Aorta (tissue), 5 donors: ENCODE measurements around the gene INPP5D. TPM values are rescaled to one million over a fixed set of nuclear protein-coding genes. Genes with fewer than 3 reads are reported as not detected.

Source experiments
- ATAC-seq: fragments of 200-7000 bp; cut with Tn5 transposase; one replicate; pipeline ENCODE4 v1.9.1; 2022; ENCODE audit warnings: moderate library complexity; ENCODE audit not compliant: low FRiP score
- DNase-seq, 2 donors: peaks; one replicate each; pipeline ENCODE4 v3.0.0-alpha.2; 2020
- H3K27ac ChIP-seq, 2 donors: one replicate each; pipeline ENCODE4 v1.5.1; 2013; ENCODE audit warnings: low read length in 2 of 2, mild to moderate bottlenecking in 2 of 2, moderate library complexity in 2 of 2, control low read depth in 1 of 2, inconsistent platforms in 1 of 2, low read depth in 1 of 2
- H3K27me3 ChIP-seq, 2 donors: one replicate each; pipeline ENCODE4 v1.6.1; 2013; ENCODE audit warnings: control low read depth in 1 of 2, low read length in 1 of 2, mild to moderate bottlenecking in 1 of 2, moderate library complexity in 1 of 2; ENCODE audit not compliant: insufficient read depth in 2 of 2, control insufficient read depth in 1 of 2
- H3K36me3 ChIP-seq, 2 donors: one replicate each; pipeline ENCODE4 v1.6.1; 2013; ENCODE audit warnings: control low read depth in 1 of 2, low read length in 1 of 2, mild to moderate bottlenecking in 1 of 2; ENCODE audit not compliant: insufficient read depth in 2 of 2, control insufficient read depth in 1 of 2
- H3K4me1 ChIP-seq, 2 donors: one replicate each; pipeline ENCODE4 v1.6.1; 2013; ENCODE audit warnings: low read length in 2 of 2, control low read depth in 1 of 2, mild to moderate bottlenecking in 1 of 2, moderate library complexity in 1 of 2; ENCODE audit not compliant: insufficient read depth in 2 of 2, control insufficient read depth in 1 of 2
- H3K4me3 ChIP-seq, 2 donors: one replicate each; pipeline ENCODE4 v1.5.1; 2013; ENCODE audit warnings: low read length in 2 of 2, control low read depth in 1 of 2, mild to moderate bottlenecking in 1 of 2
- H3K9me3 ChIP-seq: one replicate; pipeline ENCODE4 v1.6.1; 2013; ENCODE audit warnings: mild to moderate bottlenecking, low read length; ENCODE audit not compliant: control insufficient read depth
- WGBS, 2 donors: extraction: QIAGEN DNeasy Blood & Tissue Kit; methylation state at CpG; one replicate each; pipeline ENCODE4 v1.1.7; 2013; 5-methylcytosine and 5-hydroxymethylcytosine counted together
- intact Hi-C, 2 donors: fragments of 100-400 bp; cut with DNase I; formaldehyde crosslinking; loops; one replicate each; pipeline versions ENCODE4 v1.14.2 to v1.15.0; 2022
- polyA plus RNA-seq, 2 donors: library from polyadenylated mRNA; stranded (reverse); fragments of 200-250 nt; gene quantifications; one replicate each; pipeline ENCODE4 v1.2.3, GENCODE V29; 2013
- total RNA-seq, 2 donors: library from RNA; stranded (reverse); fragmentation: NEBNext Ultra II Directional; extraction: Animal tissue kit (Norgen Biotek cat#: 25700); gene quantifications; one replicate each; pipeline ENCODE4 v1.2.1, GENCODE V29; 2021
- donor health status: healthy with polysubstance abuse.
- donor health status: Bipolar disorder and iron deficiency.
- donor health status: DM: no; HTN: no; CAD: no.
- donor health status: DM: no; HTN: no; CAD: no.
- donor health status: DM: yes; HTN: yes; CAD: no.

The INPP5D gene
- total and polyA plus RNA-seq, 4 donors = 0.95 to 51.2 (median 17.2) TPM

DNA sequence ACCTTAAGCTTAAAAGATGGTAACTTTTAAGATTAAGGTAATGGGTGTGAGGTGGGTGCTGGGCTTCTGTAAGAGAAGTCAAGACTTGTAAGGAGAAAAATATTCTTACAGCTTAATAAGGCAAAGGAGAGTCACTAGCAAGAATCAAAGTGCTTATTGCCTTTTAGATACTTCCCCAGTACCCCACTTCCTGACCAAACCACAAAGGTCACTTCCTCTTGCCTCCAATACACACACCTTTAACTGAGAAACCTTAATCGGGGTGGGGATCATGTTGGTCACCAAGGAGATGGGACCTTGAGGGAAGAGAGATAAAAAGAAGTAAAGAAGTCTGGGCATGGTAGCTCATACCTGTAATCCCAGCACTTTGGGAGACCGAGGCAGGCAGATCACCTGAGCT, 180.8 kb downstream of the INPP5D start:
- intact Hi-C loops = no loop called here
- Histone ChIP-seq H3K27me3 (no peaks in the 10 kb centered on the region), H3K4me3 (no peak overlapping the region), H3K36me3 (no peaks in the 10 kb centered on the region), H3K27ac (no peak overlapping the region), H3K9me3 (peaks cover 4% of the 10 kb centered on the region), H3K4me1 (no peaks in the 10 kb centered on the region)
- no peak for ATAC-seq
- WGBS, 2 donors = 78% methylated on average over 2 of the region's 2 CpGs
- no peak for DNase-seq

DNA sequence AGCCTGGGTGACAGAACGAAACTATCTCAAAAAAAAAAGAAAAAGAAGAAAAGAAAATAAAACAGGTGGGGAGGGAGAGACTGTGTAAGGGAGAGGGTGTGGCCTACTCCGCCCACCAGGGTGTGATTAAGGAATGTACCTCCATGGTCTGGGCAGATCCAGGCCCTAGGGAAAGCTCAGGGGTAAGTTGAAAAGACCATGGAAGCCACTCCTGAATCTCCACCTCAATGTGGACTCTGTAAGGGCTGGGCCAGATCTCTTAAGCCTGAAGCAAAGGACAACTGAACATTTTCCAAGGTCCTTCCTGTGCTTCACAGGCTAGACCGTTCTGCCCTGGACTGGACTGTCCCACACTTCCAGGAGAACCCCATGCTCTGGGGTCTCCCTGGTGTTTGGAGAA, 181.7 kb downstream of the INPP5D start:
- intact Hi-C loops = no loop called here
- no peak overlapping the region for H3K4me3 ChIP-seq
- DNase-seq (no peak), ATAC-seq (no peak)
- no peak overlapping the region for H3K27ac ChIP-seq
- H3K36me3 ChIP-seq = no peaks in the 10 kb centered on the region
- H3K9me3 ChIP-seq = peaks cover 4% of the 10 kb centered on the region
- no peaks in the 10 kb centered on the region for H3K4me1 ChIP-seq
- H3K27me3 ChIP-seq = no peaks in the 10 kb centered on the region
- WGBS, 2 donors = 75 to 86% methylated on average over 3 of the region's 3 CpGs

DNA sequence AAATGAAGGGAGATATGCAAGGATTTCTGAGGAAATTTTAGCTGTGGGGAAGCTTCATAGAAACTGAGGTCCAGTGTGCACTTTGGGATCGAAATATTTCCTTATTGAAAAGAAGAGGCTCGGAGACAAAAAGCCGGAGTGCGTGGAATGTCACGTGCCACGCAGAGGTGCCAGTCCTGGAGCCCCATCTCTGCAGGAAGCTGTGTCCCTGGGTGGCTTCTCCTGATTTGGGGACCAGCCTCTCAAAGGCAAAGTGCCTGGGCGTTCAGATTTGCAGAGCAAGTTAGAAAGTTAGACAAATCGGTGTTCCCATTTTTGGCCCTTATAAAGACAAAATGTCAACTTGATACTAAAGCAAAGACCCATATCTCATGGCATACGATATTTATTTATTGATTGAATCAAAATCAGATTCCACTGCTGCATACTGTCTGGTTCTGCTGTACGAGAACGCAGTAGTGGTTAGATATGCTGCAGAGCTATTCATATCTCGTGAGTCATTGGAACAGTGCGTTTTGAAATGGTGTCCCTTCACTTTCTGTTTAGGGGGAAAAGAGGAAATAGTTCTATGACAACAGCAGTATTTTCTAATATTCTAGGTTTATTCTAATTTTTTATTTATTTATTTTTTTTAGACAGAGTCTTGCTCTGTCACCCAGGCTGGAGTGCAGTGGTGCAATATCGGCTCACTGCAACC, 182.2 kb downstream of the INPP5D start:
- intact Hi-C loops = no loop called here
- no peaks in the 10 kb centered on the region for H3K27me3 ChIP-seq
- H3K9me3 ChIP-seq = peaks cover 4% of the 10 kb centered on the region
- WGBS, 2 donors = 74 to 75% methylated on average over 14 of the region's 14 CpGs
- no peak for ATAC-seq
- no peak for DNase-seq
- no peaks in the 10 kb centered on the region for H3K36me3 ChIP-seq
- no peak overlapping the region for H3K4me3 ChIP-seq
- no peaks in the 10 kb centered on the region for H3K4me1 ChIP-seq
- no peak overlapping the region for H3K27ac ChIP-seq

- Histone ChIP-seq H3K27ac (no peak overlapping the region), H3K36me3 (no peaks in the 10 kb centered on the region), H3K9me3 (peaks cover 2% of the 10 kb centered on the region), H3K4me3 (no peak overlapping the region), H3K27me3 (no peaks in the 10 kb centered on the region), H3K4me1 (no peaks in the 10 kb centered on the region)
- ATAC-seq = no peak
- DNase-seq = no peak
- intact Hi-C loops = no loop called here
- 60 to 65% methylated on average over 4 of the region's 4 CpGs for WGBS, 2 donors
These were observed 183.2 kb downstream of the INPP5D start for GRCh38 chr2:233243348-233243747.

DNA sequence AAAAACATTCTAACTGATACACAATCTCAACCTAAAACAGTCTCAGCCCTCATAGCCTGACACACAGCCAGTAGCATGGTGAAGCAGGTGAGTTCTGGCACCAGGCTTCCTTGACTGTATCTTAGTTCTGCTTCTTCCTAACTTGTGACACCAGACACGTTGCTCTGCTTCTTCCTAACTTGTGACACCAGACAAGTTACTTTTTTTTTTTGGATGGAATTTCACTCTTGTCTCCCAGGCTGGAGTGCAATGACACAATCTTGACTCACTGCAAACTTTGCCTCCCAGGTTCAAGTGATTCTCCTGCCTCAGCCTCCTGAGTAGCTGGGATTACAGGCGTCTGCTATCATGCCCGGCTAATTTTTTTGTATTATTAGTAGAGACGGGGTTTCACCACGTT, 184.7 kb downstream of the INPP5D start:
- no peak for ATAC-seq
- Histone ChIP-seq H3K36me3 (no peaks in the 10 kb centered on the region), H3K4me1 (no peaks in the 10 kb centered on the region), H3K27ac (no peak overlapping the region), H3K9me3 (no peaks in the 10 kb centered on the region), H3K4me3 (no peak overlapping the region), H3K27me3 (no peaks in the 10 kb centered on the region)
- no peak for DNase-seq
- 66 to 67% methylated on average over 5 of the region's 5 CpGs for WGBS, 2 donors
- intact Hi-C loops = no loop called here

DNA sequence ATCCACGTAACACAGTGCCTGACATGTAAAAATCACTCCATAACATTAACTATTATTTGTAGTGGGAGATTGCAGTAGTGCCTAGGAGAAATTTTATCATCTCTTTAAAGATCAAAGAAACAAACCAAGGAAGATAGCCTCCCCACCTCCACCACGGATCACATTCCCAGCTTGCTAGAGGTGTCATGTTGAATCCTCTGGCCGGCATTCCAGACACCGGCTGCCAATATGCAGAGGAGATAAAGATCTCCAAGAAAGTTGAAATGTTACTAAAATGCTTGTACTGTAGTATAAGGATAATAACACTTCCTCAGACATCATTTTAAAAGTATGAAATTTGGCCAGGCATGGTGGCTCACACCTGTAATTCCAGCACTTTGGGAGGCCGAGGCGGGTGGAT, 185.3 kb downstream of the INPP5D start:
- Histone ChIP-seq H3K9me3 (no peaks in the 10 kb centered on the region), H3K4me3 (no peak overlapping the region), H3K27ac (no peak overlapping the region), H3K4me1 (no peaks in the 10 kb centered on the region), H3K27me3 (no peaks in the 10 kb centered on the region), H3K36me3 (no peaks in the 10 kb centered on the region)
- WGBS, 2 donors = 75 to 81% methylated on average over 6 of the region's 6 CpGs
- DNase-seq (no peak), ATAC-seq (no peak)
- intact Hi-C loops = no loop called here

DNA sequence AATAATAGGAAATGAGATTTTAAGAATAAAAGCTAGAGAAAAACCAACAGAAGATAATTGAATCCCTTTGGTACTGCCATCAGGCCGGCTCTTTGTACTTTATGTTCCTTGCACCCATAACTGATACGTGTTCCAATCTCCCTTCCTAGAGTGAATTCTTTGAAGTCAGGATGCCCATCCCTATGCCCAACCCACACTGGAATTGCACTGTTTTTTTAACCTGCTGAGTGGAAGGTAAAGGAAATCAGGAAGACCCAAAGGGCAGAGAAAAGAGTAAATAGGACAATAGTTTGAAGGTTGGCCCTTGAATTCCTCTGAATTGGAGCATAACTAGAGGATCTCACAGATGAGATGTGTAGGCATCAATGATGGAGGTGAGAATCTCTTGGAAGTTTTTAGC, 187.0 kb downstream of the INPP5D start:
- intact Hi-C loops = no loop called here
- no peak overlapping the region for H3K4me3 ChIP-seq
- H3K27me3 ChIP-seq = no peaks in the 10 kb centered on the region
- 77 to 80% methylated on average over 2 of the region's 2 CpGs for WGBS, 2 donors
- no peaks in the 10 kb centered on the region for H3K9me3 ChIP-seq
- DNase-seq = no peak
- no peak for ATAC-seq
- H3K4me1 ChIP-seq = no peaks in the 10 kb centered on the region
- no peak overlapping the region for H3K27ac ChIP-seq
- H3K36me3 ChIP-seq = no peaks in the 10 kb centered on the region

DNA sequence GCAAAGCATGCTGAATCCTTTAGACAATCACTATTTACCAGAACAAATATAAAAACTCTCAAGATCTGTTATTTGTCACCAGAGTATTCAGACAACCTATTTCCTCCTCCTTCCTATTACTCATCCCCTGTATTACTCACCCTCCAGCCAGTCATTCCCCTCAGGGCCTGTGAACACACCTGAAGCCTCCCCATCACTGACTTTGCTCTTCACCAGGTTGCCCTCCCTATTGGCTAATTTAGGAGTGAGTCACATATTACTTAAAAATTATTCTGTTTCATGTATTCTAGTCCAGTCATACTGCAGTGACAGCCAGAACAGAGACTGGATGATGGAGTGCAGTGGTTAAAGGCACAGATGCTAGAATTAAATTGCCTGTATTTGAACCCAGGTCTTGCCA, 187.6 kb downstream of the INPP5D start:
- no peak overlapping the region for H3K4me3 ChIP-seq
- H3K36me3 ChIP-seq = no peaks in the 10 kb centered on the region
- no peaks in the 10 kb centered on the region for H3K9me3 ChIP-seq
- intact Hi-C loops = no loop called here
- no peaks in the 10 kb centered on the region for H3K4me1 ChIP-seq
- no peak for ATAC-seq
- no peak for DNase-seq
- H3K27me3 ChIP-seq = no peaks in the 10 kb centered on the region
- H3K27ac ChIP-seq = no peak overlapping the region

GRCh38 chr2:233248999-233249398, 188.9 kb downstream of the INPP5D start:
- Histone ChIP-seq H3K36me3 (no peaks in the 10 kb centered on the region), H3K4me3 (no peak overlapping the region), H3K4me1 (no peaks in the 10 kb centered on the region), H3K9me3 (no peaks in the 10 kb centered on the region), H3K27ac (no peak overlapping the region), H3K27me3 (no peaks in the 10 kb centered on the region)
- WGBS, 2 donors = 80 to 81% methylated on average over 7 of the region's 7 CpGs
- peak in 1 of 2 donors; percentile 57 for DNase-seq
- no peak for ATAC-seq
- intact Hi-C loops = no loop called here
